Measurements from ENCODE around the gene FZD4.
"Not testable (repeated sequence)": the region's sequence is repeated elsewhere in the genome, so short reads cannot be mapped to it uniquely, and the experiment has no call there.

Gene FZD4

GRCh38 chr11:86951706-86952105, 3.5 kb downstream of the FZD4 start:
- no peak for DNase-seq (ENCODE audit: low read depth)
- no peak overlapping the region for H3K4me3 ChIP-seq (ENCODE audit: low read length)

GRCh38 chr11:86950661-86950995, 4.6 kb downstream of the FZD4 start:
- no peak for DNase-seq (ENCODE audit: low read depth)
- H3K4me3 ChIP-seq (ENCODE audit: low read length), result no peak overlapping the region
- TF ChIP-seq, protein P1, sequence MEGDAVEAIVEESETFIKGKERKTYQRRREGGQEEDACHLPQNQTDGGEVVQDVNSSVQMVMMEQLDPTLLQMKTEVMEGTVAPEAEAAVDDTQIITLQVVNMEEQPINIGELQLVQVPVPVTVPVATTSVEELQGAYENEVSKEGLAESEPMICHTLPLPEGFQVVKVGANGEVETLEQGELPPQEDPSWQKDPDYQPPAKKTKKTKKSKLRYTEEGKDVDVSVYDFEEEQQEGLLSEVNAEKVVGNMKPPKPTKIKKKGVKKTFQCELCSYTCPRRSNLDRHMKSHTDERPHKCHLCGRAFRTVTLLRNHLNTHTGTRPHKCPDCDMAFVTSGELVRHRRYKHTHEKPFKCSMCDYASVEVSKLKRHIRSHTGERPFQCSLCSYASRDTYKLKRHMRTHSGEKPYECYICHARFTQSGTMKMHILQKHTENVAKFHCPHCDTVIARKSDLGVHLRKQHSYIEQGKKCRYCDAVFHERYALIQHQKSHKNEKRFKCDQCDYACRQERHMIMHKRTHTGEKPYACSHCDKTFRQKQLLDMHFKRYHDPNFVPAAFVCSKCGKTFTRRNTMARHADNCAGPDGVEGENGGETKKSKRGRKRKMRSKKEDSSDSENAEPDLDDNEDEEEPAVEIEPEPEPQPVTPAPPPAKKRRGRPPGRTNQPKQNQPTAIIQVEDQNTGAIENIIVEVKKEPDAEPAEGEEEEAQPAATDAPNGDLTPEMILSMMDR (IDR thresholded peaks at IDR 0.05; ENCODE audit: insufficient read depth, low read depth, low read length, missing control alignments), result no peak

More at GRCh38 chr11:86951706-86952105, 3.5 kb downstream of the FZD4 start:
- TF ChIP-seq, protein P1 (IDR thresholded peaks at IDR 0.05; ENCODE audit: insufficient read depth, low read depth, low read length, missing control alignments), result no peak

- H3K4me3 ChIP-seq (ENCODE audit: low read length), result no peak overlapping the region
- DNase-seq (ENCODE audit: low read depth), result no peak
- TF ChIP-seq, protein P1 (IDR thresholded peaks at IDR 0.05; ENCODE audit: insufficient read depth, low read depth, low read length, missing control alignments), result no peak
Measured at GRCh38 chr11:86949995-86950660, 5.1 kb downstream of the FZD4 start.

- H3K4me3 ChIP-seq (ENCODE audit: low read length), result no peak overlapping the region
- DNase-seq (ENCODE audit: low read depth), result no peak
- TF ChIP-seq, protein P1 (IDR thresholded peaks at IDR 0.05; ENCODE audit: insufficient read depth, low read depth, low read length, missing control alignments), result no peak
Measured at GRCh38 chr11:86948733-86949132, 6.5 kb downstream of the FZD4 start.

GRCh38 chr11:86947541-86947940, 7.7 kb downstream of the FZD4 start:
- TF ChIP-seq, protein P1 (IDR thresholded peaks at IDR 0.05; ENCODE audit: insufficient read depth, low read depth, low read length, missing control alignments), result no peak
- no peak for DNase-seq (ENCODE audit: low read depth)
- H3K4me3 ChIP-seq (ENCODE audit: low read length), result no peak overlapping the region

DNA sequence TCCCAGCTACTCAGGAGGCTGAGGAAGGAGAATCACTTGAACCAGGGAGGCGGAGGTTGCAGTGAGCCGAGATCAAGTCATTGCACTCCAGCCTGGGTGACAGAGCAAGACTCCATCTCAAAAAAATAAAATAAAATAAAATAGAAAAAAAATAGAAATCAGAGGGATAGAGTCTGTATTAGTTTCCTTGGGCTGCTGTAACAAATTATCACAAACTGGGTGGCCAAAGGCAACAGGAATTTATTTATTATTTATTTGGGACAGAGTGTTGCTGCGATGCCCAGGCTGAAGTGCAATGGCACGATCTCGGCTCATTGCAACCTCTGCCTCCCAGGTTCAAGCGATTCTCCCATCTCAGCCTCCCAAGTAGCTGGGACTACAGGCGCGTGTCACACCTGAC, 11.7 kb downstream of the FZD4 start:
- H3K4me3 ChIP-seq (ENCODE audit: low read length); DNase-seq (ENCODE audit: low read depth): not testable (repeated sequence)

GRCh38 chr11:86941871-86942599, 13.2 kb downstream of the FZD4 start:
- no peak for DNase-seq (ENCODE audit: low read depth)
- no peak overlapping the region for H3K4me3 ChIP-seq (ENCODE audit: low read length)
- TF ChIP-seq, protein P1 (IDR thresholded peaks at IDR 0.05; ENCODE audit: insufficient read depth, low read depth, low read length, missing control alignments), result no peak
